HG03565 (cell line): ENCODE results near the gene HES7.
"Not testable (repeated sequence)": the region's sequence is repeated elsewhere in the genome, so short reads cannot be mapped to it uniquely, and the experiment has no call there.

Experiments
- ATAC-seq: cut with Tn5 transposase; IDR thresholded peaks from one replicate; pipeline ENCODE4 v1.9.1; 2021; ENCODE audit warnings: mild to moderate bottlenecking, moderate library complexity; ENCODE audit not compliant: unreplicated experiment

HES7 gene

GRCh38 chr17:8123695-8124349 lies at the start of gene HES7:
Gene HES7, minus strand, starts transcription at chr17:8124106. Its CDS starts 22 bp downstream, at chr17:8124084.
- no peak for ATAC-seq

DNA sequence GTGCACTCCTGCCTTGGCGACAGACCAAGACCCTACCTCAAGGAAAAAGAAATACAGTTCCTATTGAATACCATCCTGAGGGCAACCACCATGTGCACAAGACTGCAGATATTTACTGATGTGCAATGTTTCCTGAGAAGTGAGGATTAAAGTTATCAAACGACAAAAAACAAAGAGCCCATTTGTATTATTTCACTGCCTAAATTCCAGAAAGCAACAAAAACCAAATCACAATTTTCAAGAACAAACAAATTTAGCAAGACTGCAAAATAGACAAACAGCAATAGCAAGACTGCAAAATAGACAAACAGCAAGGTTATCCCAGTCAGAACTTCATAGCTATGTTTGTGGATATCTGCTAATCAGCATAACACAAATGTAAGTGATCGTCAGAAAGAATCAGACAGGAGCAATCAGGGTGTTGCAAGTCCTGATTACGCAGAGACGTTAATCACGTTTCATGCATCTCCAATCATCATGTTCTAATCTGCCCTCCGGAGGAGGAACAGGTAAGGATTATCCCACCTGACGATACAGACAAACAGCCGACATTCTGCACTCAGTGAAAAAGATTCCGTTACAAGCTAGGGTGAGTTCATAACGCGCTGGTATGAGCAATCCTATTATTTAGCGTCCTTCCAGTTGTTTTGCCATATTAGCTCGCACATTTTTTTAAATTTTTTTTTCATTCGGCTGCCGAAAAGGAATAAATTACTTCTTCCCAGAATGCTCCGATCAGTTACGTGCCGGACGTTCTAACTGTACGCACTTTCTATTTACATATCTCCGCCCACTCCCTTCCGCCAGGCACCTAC lies 49.4 kb upstream of the HES7 start:
- peak; percentile 69 for ATAC-seq

- ATAC-seq: not testable (repeated sequence)
These were observed 46.3 kb upstream of the HES7 start for GRCh38 chr17:8170186-8170585.

- no peak for ATAC-seq
These were observed 43.6 kb upstream of the HES7 start for GRCh38 chr17:8167526-8167925.

DNA sequence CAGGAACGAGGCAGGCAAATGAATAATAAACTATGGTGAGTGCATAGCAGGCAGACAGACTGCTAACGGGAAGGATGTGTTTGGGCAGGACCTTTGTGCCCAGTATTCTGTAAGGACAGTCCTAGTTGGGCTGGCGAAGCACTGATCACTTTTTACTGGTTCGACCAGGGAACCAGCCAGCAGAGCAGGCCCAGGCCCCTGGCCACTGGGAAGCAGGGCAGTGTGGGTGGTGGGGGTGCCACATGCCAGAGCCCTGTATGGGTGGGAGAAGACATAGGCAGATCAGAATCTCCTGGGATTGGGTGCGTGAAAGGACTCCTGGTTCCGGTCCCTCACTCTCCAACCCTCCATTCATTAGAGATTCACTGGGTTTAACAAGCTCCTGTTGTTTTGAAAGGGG lies 42.8 kb upstream of the HES7 start:
- ATAC-seq: no peak

- ATAC-seq: no peak
These were observed 40.9 kb upstream of the HES7 start for GRCh38 chr17:8164815-8165131.

DNA sequence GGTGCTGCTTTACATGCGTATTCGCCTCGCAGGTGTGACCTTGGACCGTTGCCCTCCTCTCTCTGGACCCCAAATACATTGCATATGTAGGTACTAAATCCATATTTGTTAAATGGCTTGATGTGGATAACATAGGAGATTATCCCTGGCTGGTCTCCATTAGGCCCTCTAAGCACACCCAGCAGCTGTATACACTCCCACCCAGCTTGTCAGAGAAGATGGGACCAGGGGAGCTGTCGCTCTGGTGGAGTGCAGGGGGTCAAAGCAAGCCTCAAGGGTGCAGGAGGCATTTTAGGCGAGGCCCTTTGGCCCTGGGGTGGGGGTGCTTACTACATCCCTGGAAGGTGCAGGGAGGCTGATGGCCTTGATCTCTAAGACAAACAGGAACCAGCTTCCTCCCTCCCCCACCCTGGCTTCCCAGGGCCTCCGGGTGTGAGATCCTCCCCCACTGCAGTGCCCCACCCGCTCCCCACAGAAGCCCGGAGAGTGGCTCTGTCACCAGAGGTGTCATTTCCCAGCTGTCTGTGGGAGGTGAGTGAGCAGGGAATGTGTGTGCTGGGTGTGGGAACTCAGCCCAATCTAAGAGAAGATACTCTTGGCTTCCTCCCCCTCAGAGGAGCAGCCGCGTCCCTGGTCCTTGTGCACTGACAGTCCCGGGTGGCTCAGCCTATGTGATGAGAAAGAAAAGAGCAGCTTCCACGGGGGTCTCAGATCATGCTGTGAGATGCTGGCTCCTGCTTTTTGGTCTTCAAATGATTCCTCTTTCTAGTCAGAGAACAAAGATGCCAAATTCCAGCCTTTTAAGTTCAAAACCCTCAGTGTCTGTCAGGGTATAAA lies 40.3 kb upstream of the HES7 start:
- no peak for ATAC-seq

DNA sequence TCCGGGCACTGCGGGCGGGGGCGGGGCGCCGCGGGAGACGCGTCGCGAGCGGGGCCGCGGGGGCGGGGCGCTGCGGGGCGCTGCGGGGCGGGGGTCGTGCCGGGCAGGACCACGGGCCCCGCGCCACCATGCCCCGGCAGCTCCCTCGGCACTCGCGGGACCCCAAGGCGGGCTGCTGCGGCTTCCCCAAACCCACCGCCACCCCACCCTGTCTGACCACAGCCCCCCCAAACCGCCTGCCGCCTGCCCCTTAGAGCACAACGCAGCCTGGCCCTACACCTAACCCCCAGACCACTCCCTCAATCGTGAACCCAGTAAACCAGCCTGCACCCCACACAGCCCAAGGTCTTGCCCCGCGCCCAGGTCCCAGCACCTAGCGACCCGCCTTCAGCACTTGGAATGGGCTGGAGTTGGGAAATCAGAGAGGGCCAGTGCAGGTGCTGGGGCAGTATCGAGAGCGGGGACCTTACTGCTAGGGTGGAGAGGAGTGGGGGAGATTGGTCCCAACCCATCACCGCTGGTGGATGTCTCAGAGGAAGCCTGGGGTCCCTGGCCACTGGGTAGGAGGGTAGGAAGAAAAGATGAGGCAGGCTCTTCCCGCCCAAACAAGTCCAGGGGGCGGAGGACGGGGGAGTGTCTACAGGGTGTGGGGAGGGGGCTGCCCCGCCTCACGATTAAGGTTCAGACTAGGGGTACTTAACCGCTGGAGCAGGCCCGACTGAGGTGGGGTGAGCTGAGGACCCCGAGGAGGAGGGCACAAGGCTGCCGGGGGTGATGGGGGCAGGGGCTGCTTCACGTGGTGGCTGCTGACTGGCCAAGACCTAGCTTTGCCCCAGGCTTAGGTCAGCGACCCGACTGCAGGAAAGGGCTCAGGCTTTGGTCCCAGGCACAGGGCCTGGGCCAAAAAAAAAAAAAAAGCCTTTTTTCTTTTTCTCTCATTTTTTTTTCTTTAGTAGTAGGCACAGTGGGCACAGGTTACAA lies 39.4 kb upstream of the HES7 start:
- ATAC-seq: no peak

DNA sequence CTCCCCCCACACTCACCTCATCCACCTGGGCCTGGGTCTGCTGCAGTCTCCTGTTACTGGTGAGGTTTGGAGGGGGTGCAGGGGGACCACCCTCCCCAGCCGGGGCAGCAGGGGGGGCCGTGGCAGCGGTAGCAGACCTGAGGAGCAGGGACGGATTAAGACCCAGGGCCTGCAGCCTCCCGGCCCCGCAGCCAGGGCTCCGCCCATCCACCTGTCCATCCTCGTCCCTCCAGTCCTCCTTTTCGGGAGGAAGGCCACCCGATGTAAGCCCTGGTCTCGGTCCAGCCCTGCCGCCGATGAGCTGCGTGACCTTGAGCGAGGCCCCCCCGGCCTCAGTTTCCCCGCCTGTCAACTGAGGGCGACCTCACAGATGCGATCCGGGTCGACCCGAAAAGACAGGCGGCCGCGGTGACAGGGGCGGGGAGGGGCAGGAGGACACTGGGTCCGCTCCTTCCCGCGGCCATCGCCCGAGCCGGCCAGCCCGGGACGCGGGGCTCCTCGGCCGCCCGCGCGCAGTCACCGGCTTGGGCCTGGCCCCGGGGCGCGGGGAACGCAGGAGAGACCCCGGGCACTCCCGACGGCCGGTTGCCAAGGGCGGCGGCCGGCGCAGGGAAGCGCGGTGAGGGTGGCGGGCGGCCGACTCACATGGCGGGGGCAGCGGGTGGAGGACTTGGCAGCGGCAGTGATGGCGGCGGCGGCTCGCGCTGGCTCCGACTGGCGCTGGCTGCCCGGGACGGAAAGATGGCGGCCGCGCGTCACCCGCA lies 38.5 kb upstream of the HES7 start, which contains the start of gene VAMP2:
TSS of gene VAMP2 (minus strand) at position 716 of the 764 bp plus-strand sequence. CDS start at position 647, 69 bp downstream.
- ATAC-seq: no peak

DNA sequence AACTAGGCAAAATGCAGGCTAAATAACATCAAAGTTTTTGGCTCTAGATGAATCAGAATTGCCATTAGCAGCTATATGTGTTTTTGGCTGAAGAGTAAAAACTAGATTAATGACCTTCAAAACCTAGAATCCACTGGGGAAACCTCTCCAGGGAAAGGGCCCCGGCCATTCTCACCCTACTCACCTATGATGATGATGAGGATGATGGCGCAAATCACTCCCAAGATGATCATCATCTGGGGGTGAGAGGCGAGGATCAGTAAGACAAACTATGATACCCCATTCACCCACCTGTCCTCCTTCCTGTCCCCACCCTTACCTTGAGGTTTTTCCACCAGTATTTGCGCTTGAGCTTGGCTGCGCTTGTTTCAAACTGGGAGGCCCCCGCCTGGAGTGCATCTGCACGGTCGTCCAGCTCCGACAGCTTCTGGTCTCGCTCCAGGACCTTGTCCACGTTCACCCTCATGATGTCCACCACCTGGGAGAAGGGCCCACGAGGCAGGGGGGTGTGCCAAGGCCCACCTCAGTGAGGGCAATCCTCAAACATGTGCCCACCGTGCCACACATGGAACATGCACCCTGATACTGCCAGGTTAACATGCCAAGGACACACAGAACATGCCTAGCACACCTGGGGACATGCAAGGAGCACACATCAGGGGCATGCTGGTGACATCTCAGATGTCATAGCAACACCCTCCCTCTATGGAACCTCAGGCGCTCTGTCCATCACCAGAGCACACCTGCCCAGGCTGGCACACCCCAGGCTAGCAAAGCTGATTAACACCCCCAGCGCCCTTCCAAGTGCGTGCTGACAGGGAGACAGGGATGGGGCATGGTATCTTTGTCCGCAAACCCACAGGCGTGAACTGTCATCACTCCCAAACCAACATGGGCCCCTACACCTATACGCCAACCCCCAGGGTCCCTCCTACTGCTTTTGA lies 37.7 kb upstream of the HES7 start:
- no peak for ATAC-seq

- no peak for ATAC-seq
These were observed 36.9 kb upstream of the HES7 start for GRCh38 chr17:8160741-8161221.

DNA sequence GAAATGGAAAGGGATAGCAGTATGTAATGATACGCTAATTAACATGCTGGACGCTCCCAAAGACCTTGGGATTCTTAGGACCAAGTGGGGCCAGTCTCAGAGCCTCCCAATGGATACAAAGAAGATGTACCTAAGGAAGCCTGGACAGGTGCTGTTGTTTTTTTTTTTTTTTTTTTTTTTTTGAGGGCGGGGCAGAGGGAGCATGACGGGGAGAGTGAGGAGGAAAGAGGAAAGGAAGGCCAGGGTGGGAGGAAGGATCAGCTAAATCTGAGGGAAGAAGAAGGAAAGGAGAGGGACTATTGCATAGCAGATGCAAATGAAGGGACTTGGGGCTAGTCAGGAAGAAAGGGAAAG lies 36.3 kb upstream of the HES7 start:
- ATAC-seq: no peak

GRCh38 chr17:8159459-8160223 lies 35.7 kb upstream of the HES7 start:
- ATAC-seq: no peak

GRCh38 chr17:8159032-8159400 lies 35.1 kb upstream of the HES7 start:
- ATAC-seq: no peak

DNA sequence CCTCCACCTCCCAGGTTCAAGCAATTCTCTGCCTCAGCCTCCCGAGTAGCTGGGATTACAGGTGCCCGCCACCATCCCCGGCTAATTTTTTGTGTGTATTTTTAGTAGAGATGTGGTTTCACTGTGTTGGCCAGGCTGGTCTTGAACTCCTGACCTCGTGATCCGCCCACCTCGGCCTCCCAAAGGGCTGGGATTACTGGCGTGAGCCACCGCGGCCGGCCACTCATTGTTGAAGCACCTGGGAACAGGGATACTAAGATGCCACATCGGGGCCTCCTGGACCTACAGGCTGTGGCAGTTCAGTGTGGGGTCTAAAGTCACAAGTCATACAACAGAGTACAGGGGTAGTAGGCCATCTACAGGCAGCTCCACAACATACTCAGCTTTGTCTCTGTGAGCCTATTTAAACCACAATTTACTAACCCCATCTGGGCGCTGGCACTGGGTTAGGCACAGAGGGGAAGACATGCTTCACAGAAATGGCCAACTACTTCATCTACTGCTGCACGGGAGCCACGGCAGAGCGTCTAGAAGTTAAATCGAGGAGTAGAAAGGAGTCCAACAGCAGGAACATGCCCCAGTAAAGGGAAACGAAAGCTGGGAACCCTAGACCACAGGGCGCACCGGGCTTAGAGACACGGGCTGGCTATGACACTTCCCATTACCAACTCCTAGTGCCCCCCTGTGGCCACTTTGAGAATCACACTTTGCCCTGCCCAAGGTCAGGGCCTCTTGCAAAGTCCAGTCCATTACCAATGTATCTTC lies 34.5 kb upstream of the HES7 start:
- ATAC-seq: no peak

DNA sequence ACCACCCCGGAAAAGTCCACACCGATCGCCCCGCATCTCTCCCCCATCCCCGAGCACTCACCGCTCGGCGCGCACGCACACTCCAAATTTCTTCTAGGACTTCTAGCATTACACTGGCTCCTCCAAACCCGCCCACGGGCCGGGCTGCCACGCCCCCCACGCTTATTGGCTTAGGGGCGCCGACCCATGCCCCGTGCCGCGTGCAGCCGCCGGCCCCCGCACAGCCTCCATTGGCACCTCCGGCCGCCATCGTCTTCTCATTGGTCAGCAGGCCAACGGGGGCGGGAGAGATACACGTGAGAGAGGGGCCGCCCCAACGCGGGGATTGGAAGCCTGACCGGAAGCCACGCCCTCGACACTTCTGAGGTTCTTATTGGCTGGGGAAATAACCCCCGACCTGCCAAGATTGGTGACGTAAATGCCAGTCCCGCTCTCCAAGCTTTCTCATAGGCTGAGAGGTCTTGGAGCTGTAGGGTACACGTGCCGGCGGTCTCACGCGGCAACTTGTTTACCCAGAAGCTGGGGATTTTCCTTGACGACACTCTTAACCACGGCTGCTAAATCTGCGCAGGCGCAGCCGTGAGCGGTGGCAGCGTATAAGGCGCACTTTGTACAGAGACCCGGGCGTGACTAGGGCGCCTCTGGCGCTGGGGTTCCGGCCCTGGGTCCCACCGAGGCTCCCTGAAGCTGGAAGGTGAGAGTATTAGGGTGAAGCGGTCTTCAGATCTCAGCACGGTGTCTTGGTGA lies 32.5 kb upstream of the HES7 start:
- ATAC-seq: peak; percentile 64

- ATAC-seq: no peak
These were observed 32.0 kb upstream of the HES7 start for GRCh38 chr17:8155996-8156245.
